GM19328 (cell line): ENCODE measurements around the gene RCOR1.
"Not testable (repeated sequence)": the region's sequence is repeated elsewhere in the genome, so short reads cannot be mapped to it uniquely, and the experiment has no call there.

Source experiments
- ATAC-seq: cut with Tn5 transposase; IDR thresholded peaks from one replicate; pipeline ENCODE4 v1.9.1; 2021; ENCODE audit warnings: mild to moderate bottlenecking, moderate library complexity; ENCODE audit not compliant: unreplicated experiment

RCOR1 gene

GRCh38 chr14:102739190-102739469 lies 146.7 kb downstream of the RCOR1 start:
- no peak for ATAC-seq

GRCh38 chr14:102746634-102747438 lies 154.4 kb downstream of the RCOR1 start:
- ATAC-seq = no peak

- no peak for ATAC-seq
Observed at GRCh38 chr14:102748806-102749205, 156.4 kb downstream of the RCOR1 start.

- no peak for ATAC-seq
Observed at GRCh38 chr14:102749393-102750305, 157.2 kb downstream of the RCOR1 start.

GRCh38 chr14:102750376-102750775 lies 157.9 kb downstream of the RCOR1 start:
- no peak for ATAC-seq

GRCh38 chr14:102751088-102751487 lies 158.6 kb downstream of the RCOR1 start:
- no peak for ATAC-seq

GRCh38 chr14:102752239-102752847 lies 159.9 kb downstream of the RCOR1 start:
- ATAC-seq = no peak

- no peak for ATAC-seq
Observed at GRCh38 chr14:102754370-102755262, 162.2 kb downstream of the RCOR1 start.

GRCh38 chr14:102757646-102758045 lies 165.2 kb downstream of the RCOR1 start:
- no peak for ATAC-seq

- ATAC-seq = no peak
Observed at GRCh38 chr14:102758087-102758486, 165.6 kb downstream of the RCOR1 start.

GRCh38 chr14:102759456-102760187 lies 167.2 kb downstream of the RCOR1 start:
- no peak for ATAC-seq

- ATAC-seq = no peak
Observed at GRCh38 chr14:102760496-102761193, 168.2 kb downstream of the RCOR1 start.

- ATAC-seq = no peak
Observed at GRCh38 chr14:102761206-102761605, 168.8 kb downstream of the RCOR1 start.

GRCh38 chr14:102764220-102764671 lies 171.8 kb downstream of the RCOR1 start:
- ATAC-seq = peak; percentile 57

GRCh38 chr14:102765770-102766169 lies 173.3 kb downstream of the RCOR1 start:
- not testable (repeated sequence) for ATAC-seq

- ATAC-seq = no peak
Observed at GRCh38 chr14:102768223-102769048, 176.0 kb downstream of the RCOR1 start.

GRCh38 chr14:102769049-102769327 lies 176.5 kb downstream of the RCOR1 start:
- ATAC-seq = no peak
